K562 (cell line): ENCODE data around the gene GSK3B.

ENCODE experiments used
- CCNT2 ChIP-seq: IDR thresholded peaks from 2 replicates; pipeline ENCODE4 v1.6.1; 2011; ENCODE audit warnings: borderline replicate concordance, low read depth, mild to moderate bottlenecking, moderate library complexity, mixed read lengths, low read length; ENCODE audit not compliant: insufficient read length; ENCODE audit errors: extremely low read depth
- CTCF ChIP-seq, 3 experiments: IDR thresholded peaks in 2 of 3; conservative IDR thresholded peaks in 1 of 3; 2 replicates each; pipeline ENCODE4 v1.5.1; 2011 to 2012; ENCODE audit warnings: low read length in 3 of 3, mild to moderate bottlenecking in 3 of 3, control low read depth in 2 of 3, improper control_type of control experiment in 1 of 3, inconsistent platforms in 1 of 3, low read depth in 1 of 3, mixed read lengths in 1 of 3, moderate library complexity in 1 of 3; ENCODE audit not compliant: insufficient read depth in 2 of 3
- GABPA ChIP-seq: fragments of 200-800 bp; sonication (Bioruptor generic); conservative IDR thresholded peaks from 2 replicates; pipeline ENCODE4 v1.6.1; 2016; ENCODE audit warnings: low read depth, missing genetic modification characterization, missing compliant biosample characterization
- PHF8 ChIP-seq: fragments of 200-600 bp; sonication (generic); IDR thresholded peaks from 2 replicates; pipeline ENCODE4 v1.6.1; 2012; ENCODE audit warnings: mixed run types, mild to moderate bottlenecking, inconsistent platforms, low read length, moderate library complexity, borderline replicate concordance
- SNRNP70 ChIP-seq: fragments of 200-400 bp; formaldehyde crosslinking; optimal IDR thresholded peaks from 2 replicates; pipeline ENCODE3; 2017; ENCODE audit warnings: low read depth, low read length
- TAF1 ChIP-seq: IDR thresholded peaks from 2 replicates; pipeline ENCODE4 v1.6.1; 2011; ENCODE audit warnings: mild to moderate bottlenecking, low read length, moderate library complexity; ENCODE audit not compliant: insufficient read depth, control insufficient read depth, severe bottlenecking; ENCODE audit errors: extremely low read depth
- ZNF584 ChIP-seq: fragments of 200-800 bp; sonication (Bioruptor generic); IDR thresholded peaks from 2 replicates; pipeline ENCODE4 v1.6.1; 2016; ENCODE audit warnings: low read depth, mild to moderate bottlenecking, missing genetic modification characterization, missing compliant biosample characterization

- TF ChIP-seq ZNF584 (CRISPR knock-in tag) = no peak
- TF ChIP-seq CCNT2 = no peak
- TF ChIP-seq TAF1 = no peak
- TF ChIP-seq SNRNP70 = no peak
- TF ChIP-seq PHF8 = no peak
- TF ChIP-seq GABPA = no peak
- no peak for TF ChIP-seq CTCF (IDR thresholded peaks at IDR 0.05 in 2 of 3, conservative IDR thresholded peaks at IDR 0.05 in 1 of 3; ENCODE audit: insufficient read depth in 2 of 3, low read depth in 1 of 3, low read length in 3 of 3)
These were observed 161.0 kb downstream of the GSK3B start for GRCh38 chr3:119933207-119933606.
